Chondrocyte (in vitro differentiated cells): ENCODE data around the gene WIZ. TPM values are rescaled to one million over a fixed set of nuclear protein-coding genes. Genes with fewer than 3 reads are reported as not detected.

ENCODE experiments used
- DNase-seq: peaks from one replicate; pipeline ENCODE4 v3.0.0; 2021; ENCODE audit warnings: mixed read lengths, low spot score
- H3K27ac Mint-ChIP-seq: one replicate; pipeline ENCODE4 v1.8.0; 2021; ENCODE audit warnings: mild to moderate bottlenecking, moderate library complexity, mixed read lengths; ENCODE audit not compliant: unreplicated experiment
- H3K27me3 Mint-ChIP-seq: 2 replicates; pipeline ENCODE4 v1.8.0; 2021; ENCODE audit warnings: low read depth, mixed read lengths
- H3K36me3 Mint-ChIP-seq: 2 replicates; pipeline ENCODE4 v1.8.0; 2021; ENCODE audit warnings: low read depth, mixed read lengths
- H3K4me1 Mint-ChIP-seq: 2 replicates; pipeline ENCODE4 v1.8.0; 2021; ENCODE audit warnings: low read depth, mild to moderate bottlenecking, mixed read lengths
- H3K4me3 Mint-ChIP-seq: one replicate; pipeline ENCODE4 v1.8.0; 2021; ENCODE audit warnings: mild to moderate bottlenecking, moderate library complexity, mixed read lengths; ENCODE audit not compliant: unreplicated experiment
- H3K9me3 Mint-ChIP-seq: 2 replicates; pipeline ENCODE4 v1.8.0; 2021; ENCODE audit warnings: low read depth, mixed read lengths
- total RNA-seq: library from RNA; stranded (reverse); gene quantifications from 3 replicates; pipeline ENCODE4 v1.2.1, GENCODE V29; 2021
- TF ChIP-seq, protein P1 (sequence below): fragments of 200-600 bp; sonication (generic); IDR thresholded peaks from 2 replicates; pipeline ENCODE4 v1.5.0; 2021; ENCODE audit warnings: antibody characterized with exemption, mild to moderate bottlenecking, moderate library complexity

WIZ gene
- total RNA-seq, 1 donor from 2014 or later = 52.4 TPM

DNA sequence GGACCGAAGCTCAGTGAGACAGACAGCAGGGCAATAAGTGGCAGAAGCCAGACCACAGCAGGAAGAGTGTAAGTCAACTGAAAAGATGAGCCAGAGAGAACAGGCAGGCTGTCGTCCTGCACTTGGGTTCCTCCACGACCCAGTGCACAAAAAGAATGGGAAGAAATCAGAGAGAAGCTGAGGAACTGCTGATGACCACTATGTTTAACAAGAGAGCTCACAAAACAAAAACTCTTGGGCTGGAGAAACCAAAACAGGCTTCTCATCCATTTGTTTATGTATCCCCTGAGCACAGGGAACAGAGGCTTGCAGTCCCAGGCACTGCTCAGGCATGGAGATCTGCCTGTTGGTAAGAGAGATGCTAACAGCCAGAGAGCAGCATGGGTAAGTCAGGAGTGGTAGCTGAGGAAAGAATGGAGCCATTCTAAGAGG is 45.0 kb downstream of the WIZ start:
- Mint-ChIP-seq H3K27ac (peak overlapping the region; percentile 52), H3K27me3 (no peaks in the 10 kb centered on the region), H3K9me3 (no peaks in the 10 kb centered on the region), H3K4me1 (peaks cover 27% of the 10 kb centered on the region), H3K36me3 (peaks cover 11% of the 10 kb centered on the region), H3K4me3 (no peak overlapping the region)
- DNase-seq = no peak
- TF ChIP-seq, protein P1, sequence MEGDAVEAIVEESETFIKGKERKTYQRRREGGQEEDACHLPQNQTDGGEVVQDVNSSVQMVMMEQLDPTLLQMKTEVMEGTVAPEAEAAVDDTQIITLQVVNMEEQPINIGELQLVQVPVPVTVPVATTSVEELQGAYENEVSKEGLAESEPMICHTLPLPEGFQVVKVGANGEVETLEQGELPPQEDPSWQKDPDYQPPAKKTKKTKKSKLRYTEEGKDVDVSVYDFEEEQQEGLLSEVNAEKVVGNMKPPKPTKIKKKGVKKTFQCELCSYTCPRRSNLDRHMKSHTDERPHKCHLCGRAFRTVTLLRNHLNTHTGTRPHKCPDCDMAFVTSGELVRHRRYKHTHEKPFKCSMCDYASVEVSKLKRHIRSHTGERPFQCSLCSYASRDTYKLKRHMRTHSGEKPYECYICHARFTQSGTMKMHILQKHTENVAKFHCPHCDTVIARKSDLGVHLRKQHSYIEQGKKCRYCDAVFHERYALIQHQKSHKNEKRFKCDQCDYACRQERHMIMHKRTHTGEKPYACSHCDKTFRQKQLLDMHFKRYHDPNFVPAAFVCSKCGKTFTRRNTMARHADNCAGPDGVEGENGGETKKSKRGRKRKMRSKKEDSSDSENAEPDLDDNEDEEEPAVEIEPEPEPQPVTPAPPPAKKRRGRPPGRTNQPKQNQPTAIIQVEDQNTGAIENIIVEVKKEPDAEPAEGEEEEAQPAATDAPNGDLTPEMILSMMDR = no peak

DNA sequence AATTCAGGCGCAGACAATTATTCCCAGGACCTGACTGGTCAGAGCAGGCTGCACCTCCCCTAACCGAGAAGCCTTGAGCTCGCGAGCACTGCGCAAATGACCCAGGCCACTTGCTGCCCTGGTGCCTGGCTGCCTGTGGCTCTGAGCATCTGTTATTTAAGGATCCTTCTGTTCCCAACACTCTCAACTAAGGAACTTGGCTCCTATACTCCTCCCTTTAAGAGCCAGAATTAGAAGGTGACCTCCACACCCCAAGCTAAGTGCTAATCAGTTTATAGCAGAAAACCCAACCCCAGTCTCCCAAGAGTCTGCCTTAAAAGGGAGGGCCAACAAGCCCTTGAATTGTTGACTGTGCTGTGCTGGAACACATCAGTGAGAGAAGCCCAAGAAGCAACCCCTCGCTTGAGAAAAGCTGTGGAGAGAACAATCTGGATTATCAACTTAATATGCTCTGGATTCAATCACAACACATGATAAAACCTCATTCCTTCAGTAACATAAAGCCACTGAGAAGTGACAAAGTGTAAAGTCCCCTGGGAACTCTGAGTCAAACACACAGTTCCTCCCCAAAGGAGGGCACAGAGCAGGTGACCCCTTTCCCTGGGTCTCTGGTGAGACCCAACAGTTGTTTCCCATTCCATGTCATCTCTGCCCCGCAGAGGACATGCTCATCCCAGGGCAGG is 45.5 kb downstream of the WIZ start:
- H3K36me3 Mint-ChIP-seq = peaks cover 9% of the 10 kb centered on the region
- DNase-seq = no peak
- H3K27me3 Mint-ChIP-seq = no peaks in the 10 kb centered on the region
- H3K27ac Mint-ChIP-seq = peak overlapping the region; percentile 52
- H3K4me3 Mint-ChIP-seq = no peak overlapping the region
- H3K4me1 Mint-ChIP-seq = peaks cover 25% of the 10 kb centered on the region
- no peaks in the 10 kb centered on the region for H3K9me3 Mint-ChIP-seq
- TF ChIP-seq, protein P1 = no peak

DNA sequence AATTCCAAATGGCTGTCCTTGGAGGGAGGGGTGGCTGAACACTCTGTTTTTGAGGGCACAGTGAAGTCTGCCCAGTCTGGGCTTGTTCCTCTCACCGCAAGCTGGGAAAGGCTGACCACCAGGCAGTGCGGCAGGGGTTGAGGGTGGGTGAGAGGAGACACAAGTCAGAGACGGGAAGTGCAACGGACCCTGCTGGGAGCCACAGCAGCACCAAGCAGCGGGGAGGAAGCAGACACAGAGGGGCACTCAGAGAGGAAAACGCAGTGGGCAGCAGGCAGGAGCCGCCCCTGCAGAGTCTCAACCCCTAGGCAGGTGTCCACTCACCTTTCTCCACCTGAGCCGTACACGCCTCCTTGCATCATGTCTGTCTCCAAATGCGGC is 46.6 kb downstream of the WIZ start:
- Mint-ChIP-seq H3K4me1 (peaks cover 22% of the 10 kb centered on the region), H3K4me3 (no peak overlapping the region), H3K36me3 (peaks cover 10% of the 10 kb centered on the region), H3K9me3 (no peaks in the 10 kb centered on the region), H3K27ac (no peak overlapping the region), H3K27me3 (no peaks in the 10 kb centered on the region)
- no peak for DNase-seq
- TF ChIP-seq, protein P1 = no peak

DNA sequence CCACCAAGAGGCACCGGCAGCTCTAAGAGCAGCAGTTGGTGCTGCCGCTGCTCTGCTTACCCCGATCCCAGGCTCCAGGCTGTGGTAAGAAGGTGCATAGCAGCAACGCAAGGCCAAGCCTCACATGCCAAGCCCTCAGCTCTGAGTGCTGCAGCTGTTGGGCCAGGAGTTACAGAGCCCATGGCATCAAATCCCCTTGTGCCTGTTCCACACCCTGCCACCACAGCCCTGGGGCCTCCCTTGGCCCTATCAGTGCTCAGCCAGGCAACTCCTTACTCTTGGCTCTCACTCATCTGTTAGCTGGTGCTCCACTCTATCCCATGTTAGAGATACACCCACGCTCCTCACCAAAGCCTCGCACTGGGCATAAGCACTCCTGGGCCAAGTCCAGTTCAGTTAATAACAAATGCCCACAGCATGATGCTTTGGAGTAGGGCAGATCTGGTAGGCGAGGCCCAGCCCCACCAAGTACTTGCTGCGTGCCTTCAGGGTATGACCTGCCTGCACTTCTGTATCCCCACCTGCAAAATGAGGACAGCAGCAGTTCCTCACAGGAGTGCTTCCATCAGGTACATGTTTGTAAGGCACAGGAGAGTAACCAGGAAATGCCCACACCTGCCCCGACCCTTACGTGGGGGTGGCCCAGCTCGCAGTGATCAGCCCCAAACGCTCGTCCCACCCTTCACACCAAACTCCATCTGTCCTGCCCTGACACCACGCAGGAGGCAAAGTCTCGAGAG is 47.2 kb downstream of the WIZ start:
- Mint-ChIP-seq H3K9me3 (no peaks in the 10 kb centered on the region), H3K4me3 (no peak overlapping the region), H3K36me3 (peaks cover 13% of the 10 kb centered on the region), H3K4me1 (peaks cover 18% of the 10 kb centered on the region), H3K27me3 (no peaks in the 10 kb centered on the region), H3K27ac (no peak overlapping the region)
- no peak for DNase-seq
- TF ChIP-seq, protein P1 = no peak

DNA sequence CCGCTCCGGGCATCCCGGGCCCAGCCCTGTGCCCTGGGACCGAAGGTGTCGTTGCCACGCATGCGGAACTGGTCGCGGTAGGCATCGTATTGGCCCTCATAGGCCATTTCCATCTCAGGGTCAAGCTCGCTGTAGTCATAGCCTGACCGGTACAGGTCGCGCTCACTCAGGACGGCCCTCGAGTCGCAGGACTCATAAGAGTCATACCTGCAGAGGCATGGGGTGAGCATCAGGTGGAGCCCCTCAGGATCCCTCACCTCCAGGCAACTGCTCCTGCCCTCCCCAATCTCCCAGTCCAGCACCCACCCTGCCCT is 48.4 kb downstream of the WIZ start:
- no peak for DNase-seq
- Mint-ChIP-seq H3K4me3 (no peak overlapping the region), H3K4me1 (peaks cover 18% of the 10 kb centered on the region), H3K36me3 (peaks cover 24% of the 10 kb centered on the region), H3K27ac (no peak overlapping the region), H3K9me3 (no peaks in the 10 kb centered on the region), H3K27me3 (no peaks in the 10 kb centered on the region)
- TF ChIP-seq, protein P1 = no peak
